ENCODE results near the gene NRDC.
"Not testable (repeated sequence)": the region's sequence is repeated elsewhere in the genome, so short reads cannot be mapped to it uniquely, and the experiment has no call there.

Gene NRDC

DNA sequence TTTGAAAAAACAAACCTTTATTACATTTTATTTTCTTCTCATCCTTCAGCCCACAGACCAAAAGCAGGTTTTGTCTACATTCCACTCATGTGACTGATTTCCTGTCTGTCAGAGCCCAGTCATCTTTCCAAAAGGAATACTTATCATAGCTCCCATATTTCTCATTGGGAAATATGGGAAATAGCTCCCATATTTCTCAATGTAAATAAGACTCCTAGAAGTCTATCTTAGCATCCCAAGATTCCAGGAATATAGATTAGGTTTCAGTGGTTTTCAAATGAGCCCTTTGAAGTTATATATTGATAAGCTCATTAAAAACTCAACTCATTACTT is 19.1 kb upstream of the NRDC start:
- DNase-seq (ENCODE audit: low read depth), result no peak

DNA sequence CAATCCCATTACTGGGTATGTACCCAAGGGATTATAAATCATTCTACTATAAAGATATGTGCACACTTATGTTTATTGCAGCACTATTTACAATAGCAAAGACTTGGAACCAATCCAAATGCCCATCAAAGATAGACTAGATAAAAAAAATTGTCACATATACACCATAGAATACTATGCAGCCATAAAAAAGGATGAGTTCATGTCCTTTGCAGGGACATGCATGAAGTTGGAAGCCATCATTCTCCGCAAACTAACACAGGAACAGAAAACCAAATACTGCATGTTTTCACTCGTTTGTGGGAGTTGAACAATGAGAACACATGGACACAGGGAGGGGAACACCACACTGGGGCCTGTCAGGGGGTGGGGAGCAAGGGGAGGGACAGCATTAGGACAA is 16.2 kb upstream of the NRDC start:
- DNase-seq (ENCODE audit: low read depth), result not testable (repeated sequence)

DNA sequence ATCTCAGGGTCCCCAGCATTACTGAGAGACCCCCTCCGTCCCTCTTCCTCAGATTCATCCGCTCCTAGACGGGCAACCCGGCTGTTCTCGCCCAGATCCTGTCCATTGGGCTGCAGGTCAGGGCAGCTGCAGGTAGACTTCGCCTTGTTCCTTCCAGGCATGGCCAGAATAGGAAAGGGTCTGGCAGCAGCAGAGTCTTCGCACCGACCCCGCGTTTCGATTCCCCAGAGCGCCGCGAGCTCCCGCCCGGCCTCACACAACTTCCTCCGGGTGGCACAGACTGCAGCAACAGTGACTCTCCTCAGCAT is 265 bp downstream of the NRDC start:
- no peak for DNase-seq (ENCODE audit: low read depth)

DNA sequence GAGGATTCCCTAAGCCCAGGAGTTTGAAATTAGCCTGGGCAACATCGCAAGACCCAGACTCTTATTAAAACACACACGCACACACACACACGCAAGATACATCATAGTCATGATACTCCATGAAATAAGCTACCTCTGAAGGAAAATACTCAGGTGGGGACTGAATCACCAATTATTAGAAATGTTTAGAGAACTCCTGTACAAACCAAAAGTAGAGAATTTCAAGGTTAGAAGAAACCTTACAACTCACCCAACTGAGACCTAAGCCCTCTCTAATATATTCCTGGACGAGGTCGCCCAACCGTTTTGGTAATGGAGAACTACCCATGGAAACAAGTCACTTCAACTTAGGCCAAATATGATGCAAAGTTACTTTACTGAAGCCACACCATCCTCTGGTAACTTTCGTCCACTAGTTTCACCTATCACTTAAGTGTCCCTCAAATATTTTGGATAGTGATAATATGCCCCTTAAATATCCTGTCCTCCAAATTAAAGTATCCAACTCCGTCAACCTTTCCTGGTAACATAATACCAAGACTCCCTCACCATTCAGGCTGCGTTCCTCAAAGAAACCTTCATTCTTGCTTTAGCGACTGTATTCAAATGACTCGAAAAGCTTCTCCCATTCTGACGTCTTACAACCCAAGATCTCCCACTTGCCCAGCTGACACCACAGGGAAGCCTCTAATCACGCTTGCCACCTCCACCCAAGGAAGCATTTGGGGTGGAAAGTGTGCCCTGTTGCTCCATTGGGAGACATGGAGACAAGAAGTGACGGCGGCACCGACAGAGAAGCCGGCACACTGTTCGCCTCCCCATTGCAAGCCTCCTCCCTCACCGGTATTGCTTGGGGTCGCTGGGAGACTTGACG is 856 bp downstream of the NRDC start:
- no peak for DNase-seq (ENCODE audit: low read depth)

DNA sequence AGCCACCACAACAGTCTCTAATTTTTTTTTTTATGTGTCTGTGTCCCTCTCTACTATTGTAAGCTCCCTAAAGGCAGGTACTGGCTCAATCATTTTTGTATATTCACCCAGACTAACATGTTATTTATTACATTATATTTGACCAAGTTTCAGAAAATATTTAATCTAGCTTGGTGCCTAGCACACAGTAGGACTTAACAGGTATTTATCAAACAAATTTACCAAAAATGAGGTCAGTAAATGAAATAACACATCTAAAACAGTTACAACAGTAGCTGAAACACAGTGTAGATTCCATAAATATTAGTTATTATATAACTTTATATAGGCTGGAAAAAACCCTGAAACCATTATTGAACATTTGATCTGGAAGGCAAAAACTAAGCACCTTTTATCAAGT is 2.7 kb downstream of the NRDC start:
- no peak for DNase-seq (ENCODE audit: low read depth)

DNA sequence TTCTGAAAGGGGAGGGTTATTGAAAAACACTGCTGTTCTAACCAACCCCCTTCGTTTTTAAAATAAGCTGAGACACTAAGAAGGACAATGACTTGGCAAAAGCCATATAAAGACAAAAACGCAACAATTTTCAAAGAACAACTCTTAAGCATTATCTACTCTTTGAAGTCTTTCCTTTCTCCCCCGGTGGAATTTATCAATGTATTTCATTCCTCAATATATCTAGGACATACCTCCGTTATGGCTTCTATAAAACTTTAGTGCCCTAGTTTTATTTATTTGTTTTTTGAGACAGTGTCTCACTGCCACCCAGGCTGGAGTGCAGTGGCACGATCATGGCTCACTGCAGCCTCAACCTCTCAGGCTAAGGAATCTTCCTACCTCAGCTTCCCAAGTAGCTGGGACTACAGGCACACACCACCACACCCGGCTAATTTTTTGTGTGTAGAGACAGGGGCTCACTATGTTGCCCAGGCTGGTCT is 3.2 kb downstream of the NRDC start:
- DNase-seq (ENCODE audit: low read depth), result no peak

DNA sequence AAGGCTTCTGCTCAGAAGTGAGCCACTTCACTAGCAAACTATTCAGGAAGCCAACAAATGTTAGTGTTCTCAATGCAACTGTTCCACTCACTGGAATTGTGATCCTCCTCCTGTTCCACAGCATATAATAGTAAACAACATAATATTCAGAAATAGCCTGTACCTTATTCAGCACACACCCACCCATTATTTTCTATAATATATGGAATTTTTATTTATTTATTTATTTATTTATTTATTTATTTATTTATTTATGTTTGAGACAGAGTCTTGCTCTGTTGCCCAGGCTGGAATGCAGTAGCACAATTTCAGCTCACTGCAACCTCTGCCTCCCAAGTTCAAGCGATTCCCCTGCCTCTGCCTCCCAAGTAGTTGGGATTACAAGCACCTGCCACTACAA is 5.3 kb downstream of the NRDC start:
- DNase-seq (ENCODE audit: low read depth), result not testable (repeated sequence)

DNA sequence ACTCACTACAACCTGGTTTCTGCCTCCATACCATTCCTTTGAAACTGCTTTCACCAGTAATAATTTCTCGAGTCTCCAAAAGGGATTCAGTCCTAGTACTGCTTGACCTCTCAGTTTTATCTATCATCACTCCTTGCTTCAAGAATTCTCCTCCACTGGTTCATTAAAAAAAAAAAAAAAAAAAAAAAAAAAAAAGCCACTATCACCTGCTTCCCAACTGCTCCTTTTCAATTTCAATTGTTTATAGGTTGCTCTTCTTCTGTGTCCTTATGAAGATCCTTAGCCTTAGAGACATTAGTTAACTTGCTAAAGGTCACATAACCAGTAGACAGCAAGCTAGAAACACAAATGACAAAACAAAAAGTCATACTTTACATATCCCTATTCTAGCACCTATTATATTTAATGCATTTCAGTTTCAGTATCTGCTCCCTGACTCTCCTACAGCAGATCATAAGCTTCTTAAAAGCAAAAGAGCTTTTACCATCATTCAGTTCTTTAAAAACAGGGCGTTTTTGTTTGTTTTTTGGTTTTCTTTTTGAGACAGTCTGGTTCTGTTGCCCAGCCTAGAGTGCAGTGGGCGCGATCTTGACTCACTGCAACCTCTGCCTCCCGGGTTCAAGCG is 7.1 kb downstream of the NRDC start:
- DNase-seq (ENCODE audit: low read depth), result no peak

DNA sequence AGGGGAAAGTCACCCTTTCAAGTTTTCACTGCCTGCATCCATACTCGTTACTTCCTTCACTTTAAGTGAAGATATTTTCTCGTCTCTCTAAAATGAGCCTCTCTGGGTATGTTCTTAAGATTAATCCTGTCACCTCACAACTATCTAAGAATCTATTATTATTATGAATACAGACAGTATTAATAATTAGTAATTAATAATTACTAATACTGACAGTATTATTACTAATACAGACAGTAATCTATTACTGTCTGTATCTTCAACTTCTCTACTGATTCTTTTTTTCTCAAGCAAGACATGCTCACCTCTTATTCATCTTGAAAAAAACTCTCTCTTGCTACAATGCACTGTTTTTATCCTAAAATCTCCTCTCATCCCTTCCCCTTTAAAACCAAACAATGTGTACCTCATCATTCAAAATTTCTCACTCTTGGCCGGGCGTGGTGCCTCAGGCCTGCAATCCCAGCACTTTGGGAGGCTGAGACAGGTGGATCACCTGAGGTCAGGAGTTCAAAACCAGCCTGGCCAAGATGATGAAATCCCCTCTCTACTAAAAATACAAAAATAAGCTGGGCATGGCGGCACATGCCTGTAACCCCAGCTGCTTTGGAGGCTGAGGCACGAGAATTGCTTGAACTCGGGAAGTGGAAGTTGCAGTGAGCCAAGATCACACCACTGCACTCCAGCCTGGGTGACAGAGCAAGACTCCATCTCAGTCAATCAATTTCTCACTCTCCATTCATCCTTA is 7.8 kb downstream of the NRDC start:
- no peak for DNase-seq (ENCODE audit: low read depth)

DNA sequence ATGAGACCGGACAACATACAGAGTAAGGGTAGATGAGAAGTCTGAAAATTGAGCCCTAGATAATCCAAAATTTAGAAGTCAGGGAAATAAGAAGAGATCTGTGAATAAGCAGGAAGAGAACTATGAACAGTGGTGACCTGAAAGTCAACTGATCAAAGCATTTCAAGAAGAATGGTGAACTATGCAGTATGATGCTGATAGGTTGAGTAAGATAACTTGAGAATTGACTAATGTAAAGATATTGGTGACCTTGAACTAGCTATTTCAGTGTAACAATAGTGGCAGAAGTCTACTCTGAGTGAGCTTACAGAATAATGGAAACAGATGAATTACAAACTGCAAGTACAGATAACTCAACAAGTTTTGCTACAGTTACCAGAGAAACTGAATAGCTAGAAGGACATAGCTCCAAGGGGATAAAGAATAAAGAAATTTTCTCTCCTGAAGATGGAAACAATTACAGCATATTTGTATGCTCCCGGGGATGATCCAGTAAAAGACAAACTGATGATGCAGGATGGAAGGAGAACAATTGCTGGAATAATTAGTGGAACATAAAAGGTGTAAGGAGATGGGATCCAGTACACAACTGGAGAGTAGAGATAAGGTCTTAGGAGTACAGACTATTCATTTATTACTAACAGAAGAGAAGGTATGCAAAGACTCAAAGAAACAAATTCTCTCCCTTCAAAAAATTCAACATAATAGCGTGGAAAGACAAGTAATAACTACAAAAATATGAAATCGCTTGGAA is 10.9 kb downstream of the NRDC start:
- DNase-seq (ENCODE audit: low read depth), result no peak

DNA sequence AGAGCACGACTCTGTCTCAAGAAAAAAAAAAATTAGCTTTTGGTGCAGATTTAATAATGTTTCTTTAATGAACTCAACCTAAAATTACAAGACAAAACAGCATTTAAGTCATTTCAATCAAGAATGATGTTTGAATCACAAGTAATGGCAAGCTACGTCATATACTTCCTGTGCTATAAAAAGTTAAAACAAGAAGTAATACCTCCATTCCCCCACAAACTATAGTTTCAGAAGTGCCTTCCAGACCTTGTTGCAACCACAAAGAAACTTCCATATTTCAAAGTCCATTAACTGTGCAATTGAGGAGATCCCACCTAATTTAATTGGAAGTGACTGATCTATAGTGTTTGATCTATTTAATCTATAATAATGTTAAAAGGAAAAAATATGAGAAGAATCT is 15.1 kb downstream of the NRDC start:
- DNase-seq (ENCODE audit: low read depth), result no peak

DNA sequence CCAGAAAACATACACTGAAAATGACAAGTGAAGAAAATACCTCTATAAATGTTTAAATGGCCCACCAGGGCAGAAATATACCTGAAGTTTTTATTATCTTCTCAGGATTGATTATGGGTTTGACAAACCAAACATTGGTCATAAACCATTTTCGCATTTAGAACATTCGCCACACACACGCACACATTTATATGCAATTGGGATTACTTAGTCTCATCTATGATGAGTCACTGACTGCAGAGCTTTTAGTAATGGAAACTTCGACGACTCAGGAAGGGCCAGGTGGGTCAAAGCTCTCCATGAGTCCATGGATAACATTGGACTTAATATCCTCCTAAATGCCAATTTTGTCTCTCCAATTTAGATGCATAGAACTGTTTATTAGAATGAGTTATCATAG is 16.9 kb downstream of the NRDC start:
- no peak for DNase-seq (ENCODE audit: low read depth)

DNA sequence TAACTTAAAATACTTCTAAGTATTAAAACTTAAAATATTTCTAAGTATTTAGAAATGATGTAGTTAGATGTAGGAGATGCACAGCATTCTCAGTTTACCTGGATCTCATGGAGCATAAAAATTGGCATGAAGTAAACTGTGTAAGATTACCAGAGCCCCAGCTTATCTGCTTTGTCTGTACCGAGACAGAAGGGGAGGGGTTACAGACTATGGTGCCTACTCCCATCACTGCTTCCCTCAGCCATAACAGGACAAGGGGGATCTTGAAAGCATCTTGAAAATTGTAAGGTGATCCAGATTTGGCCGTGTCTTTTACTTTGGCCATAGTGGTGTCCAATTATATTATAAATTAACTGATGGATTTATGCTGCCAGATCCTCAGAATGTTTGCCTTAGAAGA is 18.8 kb downstream of the NRDC start:
- DNase-seq (ENCODE audit: low read depth), result no peak

DNA sequence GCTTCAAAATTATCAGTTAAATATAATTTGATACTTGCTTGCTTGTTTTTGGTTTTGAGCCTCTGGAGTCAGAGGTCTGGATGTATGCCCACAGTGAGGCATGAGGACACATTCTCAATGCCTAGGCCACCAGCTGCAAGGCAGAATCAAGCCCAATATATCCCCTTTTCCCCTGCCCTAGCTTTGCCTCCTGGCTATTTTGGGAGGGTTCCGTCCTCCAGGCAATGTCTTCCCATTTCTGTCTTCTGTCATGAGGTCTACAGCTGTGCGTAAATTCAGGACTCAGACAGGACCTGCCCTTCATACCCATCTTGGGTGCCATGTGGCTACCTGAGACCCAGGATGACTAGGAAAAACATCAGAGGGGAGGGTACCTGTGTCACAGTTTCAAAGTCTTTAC is 19.2 kb downstream of the NRDC start:
- DNase-seq (ENCODE audit: low read depth), result no peak

DNA sequence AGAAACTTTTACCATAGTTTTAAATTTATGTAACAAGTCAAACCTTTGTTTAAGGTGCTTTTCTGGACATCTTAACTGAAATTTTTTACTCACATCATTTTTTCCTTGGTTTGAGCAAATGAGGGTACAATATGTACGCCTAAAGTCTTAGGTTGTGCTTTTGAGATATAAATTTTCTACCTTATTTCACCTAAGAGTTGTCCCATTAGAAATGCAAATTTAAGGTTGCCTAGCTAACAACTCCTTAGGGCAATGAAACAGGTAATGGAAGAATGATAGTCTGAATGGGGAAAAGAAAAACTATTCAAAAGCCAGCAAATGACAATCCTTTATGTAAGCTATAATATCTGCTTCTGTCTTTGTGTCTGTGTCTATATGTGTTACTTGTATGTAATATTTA is 19.6 kb downstream of the NRDC start:
- no peak for DNase-seq (ENCODE audit: low read depth)

DNA sequence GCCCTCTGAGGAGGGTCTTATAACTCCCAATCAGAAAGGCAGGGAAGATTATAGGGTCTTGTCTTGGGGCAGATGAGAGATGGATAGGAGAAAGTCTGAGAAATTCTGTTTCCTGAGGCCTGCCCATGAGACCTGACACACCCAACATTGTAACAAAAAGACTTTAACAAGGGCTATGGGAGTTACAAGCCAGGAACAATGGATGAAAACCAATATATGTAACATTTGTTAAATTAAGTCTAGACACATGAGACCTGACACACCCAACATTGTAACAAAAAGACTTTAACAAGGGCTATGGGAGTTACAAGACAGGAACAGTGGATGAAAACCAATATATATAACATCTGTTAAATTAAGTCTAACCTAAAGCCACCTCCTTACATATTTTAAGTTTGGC is 21.8 kb downstream of the NRDC start:
- DNase-seq (ENCODE audit: low read depth), result no peak

DNA sequence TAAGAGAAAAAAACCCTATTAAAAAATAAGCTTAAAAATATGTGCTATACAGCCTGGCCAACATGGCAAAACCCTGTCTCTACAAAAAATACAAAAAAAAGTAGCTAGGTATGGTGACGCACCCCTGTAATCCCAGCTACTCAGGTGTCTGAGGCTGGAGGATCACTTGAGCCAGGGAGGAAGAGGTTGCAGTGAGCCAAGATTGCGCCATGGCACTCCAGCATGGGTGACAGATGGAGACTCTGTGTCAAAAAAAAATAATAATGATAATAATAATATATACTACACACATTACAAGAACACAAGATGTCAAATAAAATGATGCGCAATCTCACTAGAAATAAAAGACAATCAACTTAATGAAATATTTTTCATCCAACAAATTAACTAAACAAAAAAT is 22.9 kb downstream of the NRDC start:
- no peak for DNase-seq (ENCODE audit: low read depth)

DNA sequence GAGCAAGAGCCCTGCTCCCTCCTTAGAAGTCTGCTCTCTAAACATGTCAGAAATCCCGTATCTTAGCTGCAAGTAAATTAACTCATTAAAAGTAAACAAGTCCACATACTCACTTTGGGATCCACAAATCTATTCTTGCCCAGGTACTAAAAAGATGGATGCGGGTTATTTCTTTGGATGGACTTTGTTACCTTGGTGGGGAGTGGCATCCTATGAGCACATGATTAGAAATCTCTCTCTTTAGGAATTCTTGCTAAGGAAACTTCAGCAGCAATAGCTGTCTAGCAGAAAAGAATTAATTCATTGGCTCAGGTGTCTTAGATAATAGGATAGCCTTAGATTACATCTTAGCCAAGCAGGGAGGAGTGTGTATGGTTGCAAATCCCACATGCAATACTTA is 25.2 kb downstream of the NRDC start:
- DNase-seq (ENCODE audit: low read depth), result no peak

DNA sequence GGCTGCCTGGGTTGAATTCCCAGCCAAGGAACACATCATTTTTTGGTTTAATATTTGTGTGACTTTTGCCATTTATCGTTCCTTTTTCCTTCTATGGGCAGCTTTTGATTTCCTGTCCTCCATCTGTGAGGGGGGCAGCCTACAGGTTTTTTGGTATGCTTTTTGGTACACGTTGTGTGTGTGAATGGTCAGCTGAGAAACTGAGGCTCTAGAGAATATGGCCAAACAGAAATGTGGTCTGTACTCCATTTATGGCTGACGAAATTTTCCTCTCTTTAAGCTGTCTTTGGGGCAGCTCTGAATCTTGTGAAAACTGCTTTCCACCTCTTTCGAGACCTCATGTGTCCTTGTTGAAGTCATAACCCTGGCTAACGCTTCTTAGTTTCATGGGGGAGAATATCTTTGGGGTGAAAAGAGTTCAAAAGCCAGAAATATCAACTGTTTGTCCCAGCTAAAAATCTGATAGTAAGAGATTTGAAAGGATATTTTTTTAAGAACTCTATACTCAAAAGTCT is 26.6 kb downstream of the NRDC start:
- no peak for DNase-seq (ENCODE audit: low read depth)

DNA sequence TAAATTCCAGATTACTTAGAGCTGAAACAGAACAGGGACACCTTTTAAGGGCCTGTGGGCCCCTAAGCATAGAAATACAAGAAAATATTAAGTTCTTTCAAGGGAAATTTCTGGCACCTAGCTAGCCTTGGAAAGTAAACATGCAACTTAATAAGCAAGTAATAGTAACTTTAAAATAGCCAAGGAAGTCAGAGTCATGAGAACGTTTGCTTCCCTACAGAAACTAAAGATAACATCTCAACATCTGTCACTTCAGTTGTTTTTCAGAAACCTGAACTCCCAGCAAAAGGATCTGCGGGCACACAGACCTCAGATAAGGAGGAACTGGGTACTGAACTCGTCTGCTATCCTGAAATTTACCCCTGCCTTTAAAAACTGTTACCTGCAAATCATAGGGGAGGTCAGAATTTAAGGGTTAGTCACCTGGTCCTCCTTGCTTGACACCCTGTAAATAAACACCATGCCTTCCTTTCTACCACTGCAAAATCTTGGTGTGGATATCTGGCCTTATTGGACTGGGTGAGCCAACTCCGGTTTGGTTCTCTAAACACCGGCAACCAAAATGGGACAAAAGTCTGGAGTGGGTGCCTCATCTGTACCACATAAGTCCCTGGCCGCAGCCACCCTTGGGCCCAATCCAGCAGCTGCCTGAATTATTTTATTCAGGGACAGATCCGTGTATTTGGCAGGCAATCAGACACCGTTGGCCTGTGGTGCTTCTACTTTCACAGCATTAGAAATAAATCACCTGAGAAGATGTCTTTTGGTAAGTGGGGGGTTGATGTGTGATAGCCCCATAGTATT is 27.9 kb downstream of the NRDC start:
- DNase-seq (ENCODE audit: low read depth), result no peak

DNA sequence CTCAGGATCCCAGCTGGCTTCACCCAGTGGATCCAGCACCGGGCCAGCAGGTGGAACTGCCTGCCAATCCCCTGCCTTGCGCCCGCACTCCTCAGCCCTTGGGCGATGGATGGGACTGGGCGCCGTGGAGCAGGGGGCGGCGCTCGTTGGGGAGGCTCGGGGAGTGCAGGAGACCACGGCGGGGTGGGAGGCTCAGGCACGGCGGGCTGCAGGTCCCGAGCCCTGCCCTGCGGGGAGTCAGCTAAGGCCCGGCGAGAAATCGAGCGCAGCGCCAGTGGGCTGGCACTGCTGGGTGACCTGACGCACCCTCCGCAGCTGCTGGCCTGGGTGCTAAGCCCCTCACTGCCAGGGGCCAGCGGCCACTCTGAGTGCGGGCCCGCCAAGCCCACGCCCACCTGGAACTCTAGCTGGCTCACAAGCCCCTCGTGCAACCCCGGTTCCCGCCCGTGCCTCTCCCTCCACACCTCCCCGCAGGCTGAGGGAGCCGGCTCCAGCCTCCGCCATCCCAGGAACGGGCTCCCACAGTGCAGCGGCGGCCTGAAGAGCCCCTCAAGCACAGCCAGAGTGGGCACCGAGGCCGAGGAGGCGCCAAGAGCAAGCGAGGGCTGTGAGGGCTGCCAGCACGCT is 31.1 kb downstream of the NRDC start:
- DNase-seq (ENCODE audit: low read depth), result no peak
